GM21717 (cell line): ENCODE data around the gene NCBP1.
A peak's percentile ranks its signal among the peaks of the same experiment; 100 is the strongest.

ENCODE experiments used
- ATAC-seq: cut with Tn5 transposase; IDR thresholded peaks from one replicate; pipeline ENCODE4 v1.9.1; 2021; ENCODE audit warnings: mild to moderate bottlenecking, moderate library complexity; ENCODE audit not compliant: unreplicated experiment

The NCBP1 gene

DNA sequence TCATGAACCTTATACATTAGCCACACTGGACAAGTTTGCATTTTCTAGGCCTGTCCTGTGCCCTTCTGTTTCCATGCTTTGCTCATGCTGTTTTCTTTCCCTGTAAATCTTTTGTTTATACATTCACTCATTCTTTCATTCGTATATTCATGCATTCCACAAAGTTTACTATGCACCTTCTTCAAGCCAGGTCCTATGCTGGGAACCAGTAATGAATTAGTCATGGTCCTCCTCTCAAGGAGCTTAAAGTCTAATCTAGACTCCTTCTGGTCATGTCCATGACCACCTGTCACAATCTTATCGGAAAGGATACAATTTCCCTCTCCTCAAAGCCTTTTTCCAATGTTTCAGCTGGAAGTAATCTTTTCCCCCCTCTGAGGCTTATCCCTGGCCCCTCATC, 72.6 kb downstream of the NCBP1 start:
- no peak for ATAC-seq

GRCh38 chr9:97710356-97711222, 77.0 kb downstream of the NCBP1 start:
- ATAC-seq = peak; percentile 50

DNA sequence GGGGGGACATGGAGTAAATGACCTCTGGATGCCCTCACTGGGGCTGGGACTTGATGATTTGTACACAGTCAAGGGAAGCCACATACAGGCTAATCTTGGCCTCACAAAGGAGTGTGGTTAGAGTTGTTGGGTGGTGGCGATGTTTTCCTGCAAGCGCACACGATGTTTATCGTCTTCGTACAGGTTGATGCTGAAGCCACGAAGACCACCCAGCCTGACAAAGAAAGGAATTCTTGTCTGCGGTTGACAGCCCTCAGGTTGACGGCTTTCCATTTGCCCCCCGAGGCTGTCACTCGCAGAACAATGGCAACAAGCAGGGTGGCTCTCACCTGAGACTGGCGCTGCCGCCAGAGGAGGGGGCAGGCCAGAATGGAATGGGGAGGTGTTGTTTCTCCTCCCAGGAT, 77.6 kb downstream of the NCBP1 start:
- no peak for ATAC-seq

GRCh38 chr9:97714435-97714834, 80.8 kb downstream of the NCBP1 start:
- no peak for ATAC-seq

DNA sequence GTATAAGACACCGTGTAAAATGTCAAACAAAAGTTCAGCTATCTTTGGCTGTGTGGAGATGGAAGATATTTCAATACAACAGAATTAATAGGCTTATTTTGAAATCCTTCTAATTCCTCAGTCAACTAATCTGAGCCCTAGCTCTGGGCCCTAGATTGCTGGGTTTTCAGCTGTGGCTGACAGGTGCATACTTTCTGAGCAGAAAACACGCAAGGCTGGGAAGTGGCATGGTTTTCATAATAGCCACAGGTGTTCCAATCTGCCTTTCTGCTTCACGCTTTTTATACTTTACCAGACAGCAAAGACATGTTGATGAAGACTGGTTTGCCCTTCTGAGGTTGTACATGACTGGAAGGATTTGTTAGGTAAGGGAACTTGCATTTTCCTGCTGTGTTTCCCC, 84.2 kb downstream of the NCBP1 start:
- no peak for ATAC-seq

- no peak for ATAC-seq
These were observed 87.8 kb downstream of the NCBP1 start for GRCh38 chr9:97721396-97721795.

- no peak for ATAC-seq
These were observed 88.7 kb downstream of the NCBP1 start for GRCh38 chr9:97722331-97722730.
